Measurements from ENCODE around the gene CDON. TPM values are rescaled to one million over a fixed set of nuclear protein-coding genes. Genes with fewer than 3 reads are reported as not detected.

The CDON gene
- total and polyA plus RNA-seq, 2 of the 13 experiments (the other 11 are each of a cell fraction or from before 2014, with no cell fraction given) = 9.6 to 12.8 TPM

DNA sequence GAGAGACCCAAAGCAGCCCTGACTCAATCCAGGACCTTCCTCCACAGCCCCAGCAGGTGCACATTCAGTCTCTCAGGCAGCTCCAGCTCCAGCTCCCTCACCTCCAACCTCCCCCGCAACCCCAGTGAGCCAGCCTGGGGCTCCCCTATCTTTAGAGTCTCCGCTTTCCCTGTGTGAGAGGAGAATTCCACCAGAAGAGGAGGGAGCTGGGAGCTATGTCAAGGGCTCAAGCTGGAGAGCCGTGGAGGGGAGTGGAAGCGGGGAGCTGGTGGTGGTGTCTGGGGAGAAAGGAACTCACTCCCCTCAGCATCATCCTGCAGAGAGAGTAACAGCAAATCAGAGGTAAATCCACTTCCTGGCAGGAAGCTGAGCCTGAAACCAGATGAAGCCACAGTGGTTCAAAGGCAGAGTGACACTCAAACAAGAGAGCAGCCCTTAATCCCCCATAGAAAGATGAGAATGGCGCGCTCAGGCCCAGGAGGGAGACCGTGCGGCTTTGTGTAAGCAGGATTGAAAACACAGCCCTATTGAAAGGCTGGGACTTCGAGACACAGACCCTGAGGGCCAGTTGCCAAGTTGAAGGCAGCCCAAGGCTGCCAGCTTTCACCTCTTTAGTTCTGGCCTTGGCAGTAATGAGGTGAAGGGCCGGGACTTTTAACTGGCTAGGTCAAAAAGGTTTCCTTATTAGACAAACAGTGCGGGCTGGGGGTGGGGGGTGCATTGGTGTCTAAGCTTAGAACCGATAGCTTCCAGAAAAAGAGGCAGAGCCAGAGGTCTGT is 21.4 kb upstream of the CDON start (continued):
- TF ChIP-seq RORA (CRISPR knock-in tag; IDR thresholded peaks at IDR 0.05) (no peak), ZNF772 (CRISPR knock-in tag; IDR thresholded peaks at IDR 0.05) (0 out of 2 replicates have a peak, but pooled peaks have one; percentile 30), ZNF605 (CRISPR knock-in tag; IDR thresholded peaks at IDR 0.05) (no peak), ZNF274 (CRISPR knock-in tag; IDR thresholded peaks at IDR 0.05) (0 out of 2 replicates have a peak, but pooled peaks have one; percentile 27), KDM2A (CRISPR knock-in tag; IDR thresholded peaks at IDR 0.05; ENCODE audit: borderline replicate concordance, low read depth) (no peak), PITX1 (CRISPR knock-in tag; IDR thresholded peaks at IDR 0.05) (peak; percentile 69), KIAA2018 (CRISPR knock-in tag; IDR thresholded peaks at IDR 0.05; ENCODE audit: borderline replicate concordance) (no peak), REPIN1 (CRISPR knock-in tag; IDR thresholded peaks at IDR 0.05; ENCODE audit: borderline replicate concordance, low read depth) (no peak), XBP1 (CRISPR knock-in tag; IDR thresholded peaks at IDR 0.05) (no peak), SMARCE1 (IDR thresholded peaks at IDR 0.05; ENCODE audit: borderline replicate concordance) (no peak)
- TF ChIP-seq, protein P1, sequence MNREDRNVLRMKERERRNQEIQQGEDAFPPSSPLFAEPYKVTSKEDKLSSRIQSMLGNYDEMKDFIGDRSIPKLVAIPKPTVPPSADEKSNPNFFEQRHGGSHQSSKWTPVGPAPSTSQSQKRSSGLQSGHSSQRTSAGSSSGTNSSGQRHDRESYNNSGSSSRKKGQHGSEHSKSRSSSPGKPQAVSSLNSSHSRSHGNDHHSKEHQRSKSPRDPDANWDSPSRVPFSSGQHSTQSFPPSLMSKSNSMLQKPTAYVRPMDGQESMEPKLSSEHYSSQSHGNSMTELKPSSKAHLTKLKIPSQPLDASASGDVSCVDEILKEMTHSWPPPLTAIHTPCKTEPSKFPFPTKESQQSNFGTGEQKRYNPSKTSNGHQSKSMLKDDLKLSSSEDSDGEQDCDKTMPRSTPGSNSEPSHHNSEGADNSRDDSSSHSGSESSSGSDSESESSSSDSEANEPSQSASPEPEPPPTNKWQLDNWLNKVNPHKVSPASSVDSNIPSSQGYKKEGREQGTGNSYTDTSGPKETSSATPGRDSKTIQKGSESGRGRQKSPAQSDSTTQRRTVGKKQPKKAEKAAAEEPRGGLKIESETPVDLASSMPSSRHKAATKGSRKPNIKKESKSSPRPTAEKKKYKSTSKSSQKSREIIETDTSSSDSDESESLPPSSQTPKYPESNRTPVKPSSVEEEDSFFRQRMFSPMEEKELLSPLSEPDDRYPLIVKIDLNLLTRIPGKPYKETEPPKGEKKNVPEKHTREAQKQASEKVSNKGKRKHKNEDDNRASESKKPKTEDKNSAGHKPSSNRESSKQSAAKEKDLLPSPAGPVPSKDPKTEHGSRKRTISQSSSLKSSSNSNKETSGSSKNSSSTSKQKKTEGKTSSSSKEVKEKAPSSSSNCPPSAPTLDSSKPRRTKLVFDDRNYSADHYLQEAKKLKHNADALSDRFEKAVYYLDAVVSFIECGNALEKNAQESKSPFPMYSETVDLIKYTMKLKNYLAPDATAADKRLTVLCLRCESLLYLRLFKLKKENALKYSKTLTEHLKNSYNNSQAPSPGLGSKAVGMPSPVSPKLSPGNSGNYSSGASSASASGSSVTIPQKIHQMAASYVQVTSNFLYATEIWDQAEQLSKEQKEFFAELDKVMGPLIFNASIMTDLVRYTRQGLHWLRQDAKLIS (CRISPR knock-in tag; IDR thresholded peaks at IDR 0.05) = no peak
- TF ChIP-seq, protein P2, sequence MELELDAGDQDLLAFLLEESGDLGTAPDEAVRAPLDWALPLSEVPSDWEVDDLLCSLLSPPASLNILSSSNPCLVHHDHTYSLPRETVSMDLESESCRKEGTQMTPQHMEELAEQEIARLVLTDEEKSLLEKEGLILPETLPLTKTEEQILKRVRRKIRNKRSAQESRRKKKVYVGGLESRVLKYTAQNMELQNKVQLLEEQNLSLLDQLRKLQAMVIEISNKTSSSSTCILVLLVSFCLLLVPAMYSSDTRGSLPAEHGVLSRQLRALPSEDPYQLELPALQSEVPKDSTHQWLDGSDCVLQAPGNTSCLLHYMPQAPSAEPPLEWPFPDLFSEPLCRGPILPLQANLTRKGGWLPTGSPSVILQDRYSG (CRISPR knock-in tag; IDR thresholded peaks at IDR 0.05) = no peak

Data from HepG2 (cell line).